Common myeloid progenitor, CD34-positive (primary cell): ENCODE results near the gene ADSS1.

Experiments
- CTCF ChIA-PET: fragments of 350-600 bp; sonication (Branson Sonifier 250); formaldehyde crosslinking; loops from one replicate; lab custom pipeline; 2021; ENCODE audit warnings: antibody characterized with exemption; lab: Charles Lee
- POLR2A ChIA-PET: fragments of 350-600 bp; sonication (Branson Sonifier 250); formaldehyde crosslinking; loops from one replicate; lab custom pipeline; 2021; ENCODE audit warnings: antibody characterized with exemption; lab: Charles Lee
- DNase-seq, 3 donors: peaks; one replicate each; pipeline versions ENCODE4 v3.0.0 to v3.0.0-alpha.2; 2013
- H3K27ac ChIP-seq, 2 experiments: 1 replicate in 1 of 2; 2 replicates in 1 of 2; pipeline ENCODE4 v1.7.0; 2013; ENCODE audit warnings: inconsistent platforms in 2 of 2, low read length in 2 of 2, mild to moderate bottlenecking in 2 of 2, low read depth in 1 of 2, moderate library complexity in 1 of 2; ENCODE audit not compliant: severe bottlenecking in 2 of 2, insufficient read depth in 1 of 2, poor library complexity in 1 of 2
- H3K27me3 ChIP-seq, 5 experiments: replicated peaks in 2 of 5; 1 replicate in 3 of 5; 2 replicates in 2 of 5; pipeline versions ENCODE4 v1.6.1 to v1.7.0; 2013; ENCODE audit warnings: low read length in 4 of 5, mild to moderate bottlenecking in 2 of 5, moderate library complexity in 2 of 5, inconsistent platforms in 1 of 5; ENCODE audit not compliant: insufficient read depth in 5 of 5, control insufficient read depth in 4 of 5
- H3K36me3 ChIP-seq, 4 experiments: 1 replicate in 2 of 4; 2 replicates in 2 of 4; pipeline versions ENCODE4 v1.6.1 to v1.7.0; 2013; ENCODE audit warnings: low read length in 3 of 4, control low read depth in 1 of 4, mild to moderate bottlenecking in 1 of 4; ENCODE audit not compliant: control insufficient read depth in 4 of 4, insufficient read depth in 4 of 4
- H3K4me1 ChIP-seq, 4 experiments: 1 replicate in 3 of 4; 2 replicates in 1 of 4; pipeline versions ENCODE4 v1.6.1 to v1.7.1; 2013; ENCODE audit warnings: low read length in 3 of 4, mild to moderate bottlenecking in 3 of 4, control low read depth in 1 of 4, inconsistent platforms in 1 of 4, moderate library complexity in 1 of 4; ENCODE audit not compliant: control insufficient read depth in 4 of 4, insufficient read depth in 4 of 4; ENCODE audit errors: control extremely low read depth in 1 of 4
- H3K4me3 ChIP-seq, 7 experiments: 1 replicate in 4 of 7; 2 replicates in 3 of 7; pipeline versions ENCODE4 v1.5.1 to v1.7.0; 2013; ENCODE audit warnings: mild to moderate bottlenecking in 7 of 7, low read length in 6 of 7, moderate library complexity in 6 of 7, inconsistent platforms in 2 of 7, low read depth in 2 of 7, control low read depth in 1 of 7; ENCODE audit not compliant: insufficient read depth in 4 of 7, control insufficient read depth in 1 of 7; ENCODE audit errors: extremely low read depth in 1 of 7
- H3K9me3 ChIP-seq, 5 experiments: 1 replicate in 4 of 5; 2 replicates in 1 of 5; pipeline versions ENCODE4 v1.6.1 to v1.7.1; 2013; ENCODE audit warnings: low read length in 4 of 5, mild to moderate bottlenecking in 2 of 5, inconsistent platforms in 1 of 5, low read depth in 1 of 5, moderate library complexity in 1 of 5; ENCODE audit not compliant: control insufficient read depth in 4 of 5, insufficient read depth in 2 of 5; ENCODE audit errors: control extremely low read depth in 1 of 5
- WGBS: methylation state at CpG from one replicate; pipeline ENCODE4 v1.1.5; 2013; ENCODE audit not compliant: insufficient coverage; 5-methylcytosine and 5-hydroxymethylcytosine counted together

Gene ADSS1

DNA sequence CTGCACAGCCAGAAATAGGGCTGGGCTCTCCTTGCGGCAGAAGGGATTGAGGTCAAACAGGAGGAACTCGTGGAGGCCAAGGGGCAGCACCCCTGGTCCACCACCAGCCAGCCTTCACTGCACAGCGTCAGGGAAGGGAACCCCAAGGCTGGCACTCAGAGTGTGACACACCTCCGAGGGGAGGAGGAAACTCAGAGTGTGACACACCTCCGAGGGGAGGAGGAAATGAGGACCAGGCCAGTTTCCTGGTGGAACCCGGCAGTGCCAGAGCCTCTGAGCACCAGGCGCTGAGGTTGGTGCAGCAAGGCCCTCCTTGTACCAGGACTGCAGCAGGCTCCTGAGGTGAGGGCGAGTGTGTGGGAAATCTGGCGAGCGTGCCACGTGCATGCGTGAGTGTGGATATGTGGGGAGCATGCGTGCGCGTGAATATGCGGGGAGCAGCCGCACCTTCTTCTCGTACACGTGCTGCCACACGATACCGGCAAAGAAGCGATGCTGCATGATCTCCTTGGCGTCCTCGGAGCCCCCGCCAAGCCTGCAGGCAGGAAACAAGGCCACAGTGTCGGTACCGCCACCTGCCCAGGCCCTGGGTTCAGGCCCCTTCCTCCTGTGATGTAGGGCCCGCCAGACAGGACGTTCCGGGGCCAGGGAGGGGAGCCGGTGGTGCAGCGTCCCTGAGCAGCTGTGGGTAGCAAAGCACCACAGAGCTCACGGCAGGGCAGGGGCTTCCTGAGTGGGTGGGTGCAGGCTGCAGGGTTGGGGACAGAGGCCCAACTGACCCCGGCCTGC lies 48.1 kb downstream of the ADSS1 start:
- H3K9me3 ChIP-seq: peaks cover 0 to 8% (median 5%) of the 10 kb centered on the region in 5 experiments
- H3K36me3 ChIP-seq: peaks cover 6 to 76% (median 50%) of the 10 kb centered on the region in 4 experiments
- no peak for DNase-seq
- no peaks in the 10 kb centered on the region for H3K27me3 ChIP-seq
- WGBS: 87% methylated on average over 27 of the region's 34 CpGs
- H3K27ac ChIP-seq: no peak overlapping the region
- H3K4me3 ChIP-seq: no peak overlapping the region
- peaks cover 0 to 8% (median 4%) of the 10 kb centered on the region in 4 experiments for H3K4me1 ChIP-seq
- CTCF ChIA-PET: interaction anchor here (1.0 to 3.7 kb wide), 9 partner anchors 8 to 431 kb away, joined by 3 to 23 read pairs (median 4); no protein-coding TSS in a partner anchor
- POLR2A ChIA-PET: no interaction called here

DNA sequence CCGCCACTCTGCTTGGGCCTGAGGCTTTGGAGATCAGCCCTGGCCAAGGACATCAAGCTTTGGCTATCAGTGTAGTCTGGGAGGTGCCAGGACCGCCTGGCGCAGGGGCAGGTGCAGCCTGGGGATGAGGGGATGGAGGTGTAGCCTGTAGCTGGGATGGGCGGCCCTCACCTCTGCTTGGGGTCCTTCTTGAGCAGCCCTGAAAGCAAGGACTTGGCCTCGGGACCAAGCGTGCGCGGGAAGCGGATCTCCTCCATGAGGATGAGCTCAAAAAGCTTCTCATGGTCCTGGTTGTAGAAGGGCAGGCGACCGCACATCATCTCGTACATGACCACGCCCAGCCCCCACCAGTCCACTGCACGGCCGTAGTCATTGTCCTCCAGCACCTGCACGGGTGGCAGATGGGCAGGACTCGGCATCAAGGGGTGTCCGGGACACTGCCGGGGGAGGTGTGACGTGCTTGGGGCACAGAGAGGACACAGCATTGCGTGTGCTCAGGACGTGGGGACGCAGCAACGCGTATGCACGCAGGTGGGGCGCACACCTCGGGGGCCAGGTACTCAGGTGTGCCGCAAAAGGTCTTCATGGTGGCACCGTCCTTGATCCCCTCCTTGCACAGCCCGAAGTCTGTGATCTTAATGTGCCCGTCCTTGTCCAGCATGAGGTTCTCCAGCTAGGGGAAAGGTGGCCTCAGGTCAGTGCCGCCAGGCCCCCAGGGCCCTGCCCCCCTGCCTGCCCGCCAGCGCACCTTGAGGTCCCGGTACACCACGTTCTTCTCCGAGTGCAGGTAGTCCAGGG lies 48.9 kb downstream of the ADSS1 start:
- ChIA-PET POLR2A (no interaction called here), CTCF (interaction anchor here (1.2 to 1.9 kb wide), 5 partner anchors 9 to 431 kb away, joined by 3 to 7 read pairs (median 3); no protein-coding TSS in a partner anchor)
- 96% methylated on average over 36 of the region's 38 CpGs for whole genome bisulfite sequencing
- Histone ChIP-seq H3K4me3 (no peak overlapping the region), H3K27ac (no peak overlapping the region), H3K4me1 (peaks cover 0 to 8% (median 4%) of the 10 kb centered on the region in 4 experiments), H3K36me3 (peaks cover 6 to 79% (median 52%) of the 10 kb centered on the region in 4 experiments), H3K27me3 (no peaks in the 10 kb centered on the region), H3K9me3 (peaks cover 0 to 8% (median 5%) of the 10 kb centered on the region in 5 experiments)
- DNase-seq: no peak

DNA sequence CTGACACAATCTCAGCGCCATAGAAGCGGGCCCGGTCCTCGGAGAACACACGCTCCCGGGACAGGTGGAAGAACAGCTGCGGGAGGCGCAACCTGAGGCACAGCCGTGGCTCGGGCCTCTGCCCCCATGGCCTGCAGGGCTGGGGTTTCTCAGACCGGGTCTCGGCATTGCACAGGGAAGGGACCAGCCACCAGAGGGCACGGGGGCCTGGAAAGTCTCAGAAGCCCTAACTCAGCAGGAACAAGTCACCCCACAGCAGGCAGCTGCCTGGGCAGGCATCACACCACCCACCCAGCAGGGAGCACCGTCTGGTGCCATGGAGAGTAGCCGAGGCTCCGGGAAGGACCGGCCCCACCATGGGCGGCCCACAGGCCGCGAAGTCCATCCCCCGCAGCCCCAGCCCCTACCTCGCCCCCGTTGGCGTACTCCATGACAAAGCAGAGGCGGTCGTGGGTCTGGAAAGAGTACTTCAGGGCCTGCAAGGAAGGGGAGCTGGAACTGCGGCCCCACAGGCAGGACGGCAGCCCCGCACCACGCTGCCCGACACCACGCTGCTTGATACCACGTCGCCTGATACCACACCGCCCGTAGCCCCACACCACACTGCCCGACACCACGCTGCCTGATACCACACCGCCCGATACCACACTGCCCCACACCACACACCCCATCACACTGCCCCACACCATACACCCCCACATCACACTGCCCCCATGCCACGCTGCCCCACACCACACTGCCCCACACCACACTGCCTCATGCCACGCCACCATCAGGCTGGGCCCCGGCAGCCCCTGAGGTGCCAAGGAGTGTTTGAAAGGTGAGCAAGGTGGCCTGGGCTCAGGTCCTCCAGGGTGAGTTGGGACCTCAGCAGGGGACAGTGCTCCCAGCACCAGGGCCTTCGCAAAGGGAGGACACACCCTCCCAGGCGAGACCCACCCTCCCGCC lies 49.8 kb downstream of the ADSS1 start:
- Histone ChIP-seq H3K36me3 (peaks cover 6 to 82% (median 55%) of the 10 kb centered on the region in 4 experiments), H3K27me3 (no peaks in the 10 kb centered on the region), H3K4me3 (no peak overlapping the region), H3K27ac (no peak overlapping the region), H3K4me1 (peaks cover 0 to 6% (median 2%) of the 10 kb centered on the region in 4 experiments), H3K9me3 (peaks cover 0 to 8% (median 5%) of the 10 kb centered on the region in 5 experiments)
- no peak for DNase-seq
- CTCF ChIA-PET: interaction anchor here (1.3 to 1.9 kb wide), 4 partner anchors 10 to 430 kb away, joined by 3 to 7 read pairs (median 4); no protein-coding TSS in a partner anchor
- WGBS: 93% methylated on average over 30 of the region's 46 CpGs
- POLR2A ChIA-PET: no interaction called here

DNA sequence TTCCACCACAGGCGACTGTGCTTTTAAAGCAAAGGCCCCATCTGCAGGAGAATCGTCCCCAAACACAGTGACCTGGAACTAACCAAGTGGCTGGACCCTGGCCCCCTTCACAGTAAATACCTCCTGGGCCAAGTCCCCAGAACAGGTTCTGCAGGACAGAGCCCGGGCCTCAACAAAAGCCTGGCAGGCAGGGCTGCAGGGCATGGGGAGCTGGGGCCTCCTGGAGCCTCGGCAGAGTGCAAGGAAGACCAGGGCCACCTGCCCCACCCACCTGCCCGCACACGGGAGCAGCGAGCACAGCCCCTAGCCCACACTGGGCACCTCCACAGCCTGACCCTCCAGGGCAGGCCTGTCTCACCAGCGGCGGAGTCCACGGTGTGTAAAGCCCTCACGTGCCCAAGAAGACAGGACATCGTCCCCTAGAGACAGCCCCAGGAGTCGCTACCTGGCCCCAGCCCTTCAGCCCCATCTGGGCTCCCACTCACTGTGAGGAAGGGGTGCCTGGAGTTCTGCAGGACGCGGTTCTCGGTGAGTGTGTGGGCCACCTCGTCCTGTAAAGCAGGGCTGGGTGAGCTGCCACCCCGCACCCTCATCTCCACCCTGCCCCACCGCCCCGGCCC lies 50.5 kb downstream of the ADSS1 start:
- Histone ChIP-seq H3K9me3 (peaks cover 0 to 8% (median 5%) of the 10 kb centered on the region in 5 experiments), H3K4me1 (peaks cover 0 to 3% (median 1%) of the 10 kb centered on the region in 4 experiments), H3K4me3 (no peak overlapping the region), H3K27ac (no peak overlapping the region), H3K36me3 (peaks cover 6 to 84% (median 59%) of the 10 kb centered on the region in 4 experiments), H3K27me3 (no peaks in the 10 kb centered on the region)
- CTCF ChIA-PET: no interaction called here
- 94% methylated on average over 15 of the region's 20 CpGs for WGBS
- POLR2A ChIA-PET: interaction anchor here (0.9 kb wide), 1 partner anchor 52 kb away, joined by 3 read pairs; no protein-coding TSS in a partner anchor
- DNase-seq: no peak

DNA sequence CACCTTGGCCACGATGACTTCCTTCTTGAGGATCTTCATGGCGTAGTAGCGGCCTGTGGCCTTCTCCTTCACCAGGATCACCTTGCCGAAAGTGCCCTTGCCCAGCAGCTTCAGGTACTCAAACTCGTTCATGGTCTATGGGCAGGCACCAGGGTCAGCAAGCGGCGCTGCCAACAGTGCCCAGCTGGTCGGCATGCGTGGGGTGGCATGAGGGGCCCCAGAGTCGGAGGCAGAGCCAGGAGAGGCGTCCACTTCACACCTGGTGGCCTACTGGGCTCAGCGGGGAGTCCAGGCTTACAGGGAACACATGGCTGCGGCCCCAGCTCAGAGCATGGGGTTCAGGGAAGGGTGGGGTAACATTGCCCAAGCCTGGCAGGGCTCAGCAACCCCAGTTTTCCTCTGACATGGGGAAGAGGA lies 51.1 kb downstream of the ADSS1 start:
- Histone ChIP-seq H3K36me3 (peaks cover 6 to 83% (median 59%) of the 10 kb centered on the region in 4 experiments), H3K9me3 (peaks cover 0 to 8% (median 5%) of the 10 kb centered on the region in 5 experiments), H3K4me3 (no peak overlapping the region), H3K4me1 (peaks cover 0 to 2% (median 0%) of the 10 kb centered on the region in 4 experiments), H3K27ac (no peak overlapping the region), H3K27me3 (no peaks in the 10 kb centered on the region)
- no peak for DNase-seq
- 96% methylated on average over 13 of the region's 13 CpGs for WGBS
- ChIA-PET CTCF (no interaction called here), POLR2A (interaction anchor here (0.9 kb wide), 1 partner anchor 51 kb away, joined by 3 read pairs; no protein-coding TSS in a partner anchor)

DNA sequence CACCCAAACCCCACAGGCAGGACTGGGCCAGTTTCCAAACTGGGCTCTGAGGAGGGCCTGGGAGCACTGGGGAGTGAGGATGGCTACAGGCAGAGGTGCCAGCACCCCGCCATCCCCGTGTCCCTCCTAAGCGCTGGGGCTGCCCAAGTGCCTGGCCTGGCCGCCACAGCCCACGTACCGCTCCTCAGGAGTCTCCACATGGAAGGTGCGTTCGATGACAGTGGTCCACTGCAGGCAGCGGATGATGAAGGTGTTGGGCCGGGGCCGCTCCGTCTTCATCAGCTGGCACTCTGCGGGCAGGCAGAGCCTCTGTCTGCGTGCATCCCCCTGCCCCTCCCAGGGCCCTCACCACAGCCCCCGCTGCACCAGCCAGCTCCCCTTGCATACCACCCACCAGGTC lies 52.5 kb downstream of the ADSS1 start:
- 100% methylated on average over 8 of the region's 15 CpGs for WGBS
- Histone ChIP-seq H3K27me3 (no peaks in the 10 kb centered on the region), H3K9me3 (peaks cover 0 to 2% (median 1%) of the 10 kb centered on the region in 5 experiments), H3K4me1 (peaks cover 0 to 2% (median 0%) of the 10 kb centered on the region in 4 experiments), H3K36me3 (peaks cover 6 to 75% (median 52%) of the 10 kb centered on the region in 4 experiments), H3K4me3 (no peak overlapping the region), H3K27ac (no peak overlapping the region)
- ChIA-PET CTCF (interaction anchor here (0.8 kb wide), 1 partner anchor 8 kb away, joined by 3 read pairs; no protein-coding TSS in a partner anchor), POLR2A (no interaction called here)
- DNase-seq: no peak
